ENCODE results near the gene TIRAP.
A peak's percentile ranks its signal among the peaks of the same experiment; 100 is the strongest.
"Not testable (repeated sequence)": the region's sequence is repeated elsewhere in the genome, so short reads cannot be mapped to it uniquely, and the experiment has no call there.

TIRAP gene, protein sequence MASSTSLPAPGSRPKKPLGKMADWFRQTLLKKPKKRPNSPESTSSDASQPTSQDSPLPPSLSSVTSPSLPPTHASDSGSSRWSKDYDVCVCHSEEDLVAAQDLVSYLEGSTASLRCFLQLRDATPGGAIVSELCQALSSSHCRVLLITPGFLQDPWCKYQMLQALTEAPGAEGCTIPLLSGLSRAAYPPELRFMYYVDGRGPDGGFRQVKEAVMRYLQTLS

DNA sequence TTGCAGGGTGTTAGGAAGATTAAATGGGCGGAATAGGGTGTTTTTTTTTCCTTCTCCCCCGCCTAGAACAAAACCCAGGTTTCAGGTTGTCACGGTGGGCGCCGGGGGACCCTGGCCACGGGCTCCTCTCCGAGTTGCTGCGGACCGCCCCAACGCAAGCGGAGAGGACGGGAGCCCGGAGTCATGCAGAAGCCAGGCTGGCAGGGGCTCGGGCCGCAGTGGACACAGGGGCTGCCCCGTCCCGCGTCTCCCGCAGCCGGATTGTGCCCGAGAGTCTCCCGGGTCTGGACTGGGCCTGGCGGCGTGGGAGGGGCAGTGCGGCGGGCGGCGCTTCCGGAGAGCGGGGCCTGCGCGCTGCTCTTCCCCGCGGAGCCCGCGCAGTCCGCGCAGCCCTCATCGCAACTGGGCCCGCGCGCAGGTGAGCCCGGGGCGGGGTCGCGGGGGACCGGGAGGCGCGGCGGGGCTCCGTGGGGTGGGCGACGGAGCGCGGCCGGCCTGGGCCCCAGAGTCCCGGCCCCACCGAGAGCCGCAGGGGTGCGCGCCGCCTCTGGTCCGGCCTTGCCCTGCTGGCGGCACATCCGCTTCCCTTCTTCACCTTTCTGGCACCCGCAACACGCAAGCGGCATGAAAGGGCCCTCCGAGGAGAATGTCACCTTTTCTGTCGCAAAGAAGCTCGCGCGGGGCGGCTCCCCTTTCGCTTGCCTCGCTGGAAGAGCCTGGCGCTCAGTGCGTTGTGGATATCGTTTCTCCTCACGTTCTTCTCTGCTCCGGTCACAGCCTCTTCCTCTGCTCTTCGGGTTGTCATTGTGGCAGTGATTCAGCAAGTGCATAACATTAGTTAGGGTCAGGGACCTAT lies at the start of gene TIRAP:
Gene TIRAP (plus strand): TSS at position 358 of the 856 bp plus-strand sequence. CDS start 7,802 bp downstream, outside the sequence.
- Histone ChIP-seq H3K9ac (ENCODE audit: low read depth, low read length) (peak within 1 kb of the TSS; percentile 75), H3K36me3 (ENCODE audit: insufficient read depth, low read length) (no peaks in the 10 kb centered on the region), H3K9me3 (ENCODE audit: control insufficient read depth, insufficient read depth, low read length) (no peaks in the 10 kb centered on the region), H3K4me1 (ENCODE audit: insufficient read depth, low read length) (no peaks in the 10 kb centered on the region)

DNA sequence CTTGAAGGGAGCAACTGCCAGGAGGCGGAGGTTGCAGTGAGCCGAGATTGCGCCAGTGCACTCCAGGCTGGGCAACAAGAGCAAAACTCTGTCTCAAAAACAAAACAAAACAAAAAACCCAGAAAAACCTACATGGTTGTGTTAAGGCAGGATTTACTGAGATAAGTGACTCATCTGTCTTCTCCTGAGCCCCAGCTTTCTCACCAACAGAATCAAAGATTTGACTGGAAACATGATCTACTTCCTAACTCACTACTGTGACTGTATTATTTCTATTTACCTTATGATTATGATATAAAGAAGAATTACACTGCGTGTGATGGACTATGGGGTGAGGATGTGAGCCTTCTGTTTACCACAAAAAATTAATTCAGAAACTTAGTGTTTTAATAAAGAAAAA lies 49.5 kb upstream of the TIRAP start:
- Histone ChIP-seq H3K9ac (ENCODE audit: low read depth, low read length) (no peak overlapping the region), H3K36me3 (ENCODE audit: insufficient read depth, low read length) (peaks cover 4% of the 10 kb centered on the region), H3K4me1 (ENCODE audit: insufficient read depth, low read length) (no peaks in the 10 kb centered on the region), H3K9me3 (ENCODE audit: control insufficient read depth, insufficient read depth, low read length) (no peaks in the 10 kb centered on the region)

DNA sequence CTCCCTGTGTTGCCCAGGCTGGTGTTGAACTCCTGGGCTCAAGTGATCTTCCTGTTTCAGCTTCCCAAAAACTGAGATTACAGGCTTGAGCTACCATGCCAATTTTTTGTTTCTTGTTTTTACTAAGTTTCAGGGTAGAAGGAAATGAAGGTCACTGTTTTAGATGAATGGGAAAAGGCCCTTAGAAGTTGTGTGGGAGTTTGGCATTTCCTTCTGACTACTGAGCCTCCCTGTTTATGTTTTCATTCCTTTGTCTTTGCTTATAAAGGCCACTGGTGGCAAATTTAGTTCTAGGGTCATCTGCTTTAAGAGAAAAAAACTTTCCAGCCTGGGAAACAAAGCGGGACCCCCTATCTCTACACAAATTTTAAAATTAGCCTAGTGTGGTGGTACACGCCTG lies 36.3 kb upstream of the TIRAP start:
- H3K4me1 ChIP-seq (ENCODE audit: insufficient read depth, low read length) = no peaks in the 10 kb centered on the region
- H3K9me3 ChIP-seq (ENCODE audit: control insufficient read depth, insufficient read depth, low read length) = no peaks in the 10 kb centered on the region
- H3K36me3 ChIP-seq (ENCODE audit: insufficient read depth, low read length) = peaks cover 6% of the 10 kb centered on the region
- no peak overlapping the region for H3K9ac ChIP-seq (ENCODE audit: low read depth, low read length)

DNA sequence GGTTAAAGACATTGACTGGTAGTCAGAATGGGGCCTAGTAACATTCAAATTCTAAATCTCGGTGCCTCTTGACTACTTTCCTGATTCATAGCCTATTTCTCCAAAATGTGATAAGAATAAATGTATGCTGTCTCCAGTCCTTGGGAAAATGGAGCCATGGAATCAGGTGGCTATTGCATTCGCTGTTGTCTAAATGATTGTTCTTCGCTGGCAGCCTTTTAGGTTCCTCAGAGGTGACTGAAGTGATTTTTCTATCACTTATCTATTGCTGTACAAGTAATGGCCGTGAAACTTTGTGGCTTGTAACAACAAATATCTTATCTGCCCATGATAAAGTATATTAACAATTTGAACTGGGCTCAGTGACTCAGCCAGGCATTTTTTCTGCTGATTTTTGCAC lies 29.6 kb upstream of the TIRAP start:
- Histone ChIP-seq H3K36me3 (ENCODE audit: insufficient read depth, low read length) (peaks cover 5% of the 10 kb centered on the region), H3K9ac (ENCODE audit: low read depth, low read length) (no peak overlapping the region), H3K9me3 (ENCODE audit: control insufficient read depth, insufficient read depth, low read length) (no peaks in the 10 kb centered on the region), H3K4me1 (ENCODE audit: insufficient read depth, low read length) (no peaks in the 10 kb centered on the region)

DNA sequence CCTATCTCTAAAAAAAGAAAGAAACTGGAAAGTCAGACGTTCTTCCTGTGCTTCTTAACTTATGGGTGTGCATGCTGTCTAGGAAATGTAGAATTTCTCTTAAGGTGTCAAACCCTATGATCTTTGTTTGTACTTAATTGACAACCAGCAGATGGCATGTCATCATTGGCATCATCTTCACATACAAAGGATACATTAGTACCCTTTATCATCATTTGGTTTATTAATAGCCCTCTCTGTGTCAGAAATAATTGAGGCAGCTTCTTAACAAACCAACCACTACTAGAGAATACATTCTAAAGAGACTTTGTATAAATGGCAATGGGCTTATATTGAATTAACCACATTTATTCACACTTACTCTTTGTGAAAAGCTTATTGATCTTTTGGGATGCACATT lies 28.1 kb upstream of the TIRAP start:
- Histone ChIP-seq H3K36me3 (ENCODE audit: insufficient read depth, low read length) (peaks cover 8% of the 10 kb centered on the region), H3K9ac (ENCODE audit: low read depth, low read length) (no peak overlapping the region), H3K9me3 (ENCODE audit: control insufficient read depth, insufficient read depth, low read length) (no peaks in the 10 kb centered on the region), H3K4me1 (ENCODE audit: insufficient read depth, low read length) (no peaks in the 10 kb centered on the region)

DNA sequence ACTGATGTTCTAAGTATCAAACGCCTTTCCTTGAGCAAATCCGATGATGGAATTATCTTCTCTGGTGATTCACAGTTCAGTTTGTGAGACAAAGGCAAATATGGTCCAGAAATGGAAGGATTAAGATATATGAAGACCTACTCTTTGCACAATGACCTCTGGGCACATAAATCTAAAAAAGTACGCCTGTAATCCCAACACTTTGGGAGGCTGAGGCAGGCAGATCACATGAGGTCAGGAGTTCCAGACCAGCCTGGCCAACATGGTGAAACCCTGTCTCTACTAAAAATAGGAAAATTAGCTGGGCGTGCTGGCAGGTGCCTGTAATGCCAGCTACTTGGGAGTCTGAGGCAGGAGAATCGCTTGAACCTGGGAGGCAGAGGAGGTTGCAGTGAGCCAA lies 27.4 kb upstream of the TIRAP start:
- not testable (repeated sequence) for H3K9me3 ChIP-seq (ENCODE audit: control insufficient read depth, insufficient read depth, low read length); H3K36me3 ChIP-seq (ENCODE audit: insufficient read depth, low read length); H3K4me1 ChIP-seq (ENCODE audit: insufficient read depth, low read length); H3K9ac ChIP-seq (ENCODE audit: low read depth, low read length)

DNA sequence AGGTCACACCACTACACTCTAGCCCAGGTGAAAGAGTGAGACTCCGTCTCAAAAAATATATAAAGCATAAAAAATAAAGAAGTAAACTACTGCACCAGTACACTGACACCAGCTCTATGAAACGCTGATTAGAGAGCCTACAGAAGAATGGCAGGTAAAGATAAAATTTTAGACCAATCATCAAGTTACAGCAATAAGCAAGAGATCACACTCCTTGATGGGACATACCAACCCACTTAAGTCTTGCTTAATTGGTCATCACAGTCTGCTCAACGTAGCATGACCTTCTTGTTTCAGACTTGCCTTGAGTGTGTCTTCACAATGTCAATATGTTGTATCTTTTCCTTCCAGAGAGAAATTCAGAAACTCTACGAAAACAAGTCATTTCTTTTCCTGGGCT lies 26.7 kb upstream of the TIRAP start:
- H3K4me1 ChIP-seq (ENCODE audit: insufficient read depth, low read length) = no peaks in the 10 kb centered on the region
- no peaks in the 10 kb centered on the region for H3K9me3 ChIP-seq (ENCODE audit: control insufficient read depth, insufficient read depth, low read length)
- no peak overlapping the region for H3K9ac ChIP-seq (ENCODE audit: low read depth, low read length)
- H3K36me3 ChIP-seq (ENCODE audit: insufficient read depth, low read length) = peaks cover 8% of the 10 kb centered on the region

DNA sequence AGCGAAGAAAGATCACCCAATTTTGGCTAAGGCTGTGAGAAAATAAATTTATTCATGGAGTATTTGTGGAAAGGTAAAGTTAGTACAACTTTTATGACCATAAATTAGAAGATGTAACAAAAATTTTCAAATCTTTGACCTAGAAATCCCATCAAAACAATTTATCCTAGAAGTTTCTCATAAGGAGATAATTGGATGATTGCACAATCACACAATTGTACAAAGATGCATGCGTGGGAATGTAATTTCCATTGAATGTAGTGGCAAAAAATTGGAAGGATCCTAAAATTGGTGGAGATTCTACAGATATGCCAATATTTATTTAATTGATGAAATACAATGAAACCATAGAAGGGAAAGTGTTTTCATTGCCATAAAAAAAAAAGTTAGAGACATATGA lies 25.7 kb upstream of the TIRAP start:
- H3K9ac ChIP-seq (ENCODE audit: low read depth, low read length) = no peak overlapping the region
- H3K4me1 ChIP-seq (ENCODE audit: insufficient read depth, low read length) = no peaks in the 10 kb centered on the region
- H3K36me3 ChIP-seq (ENCODE audit: insufficient read depth, low read length) = peaks cover 9% of the 10 kb centered on the region
- H3K9me3 ChIP-seq (ENCODE audit: control insufficient read depth, insufficient read depth, low read length) = no peaks in the 10 kb centered on the region

DNA sequence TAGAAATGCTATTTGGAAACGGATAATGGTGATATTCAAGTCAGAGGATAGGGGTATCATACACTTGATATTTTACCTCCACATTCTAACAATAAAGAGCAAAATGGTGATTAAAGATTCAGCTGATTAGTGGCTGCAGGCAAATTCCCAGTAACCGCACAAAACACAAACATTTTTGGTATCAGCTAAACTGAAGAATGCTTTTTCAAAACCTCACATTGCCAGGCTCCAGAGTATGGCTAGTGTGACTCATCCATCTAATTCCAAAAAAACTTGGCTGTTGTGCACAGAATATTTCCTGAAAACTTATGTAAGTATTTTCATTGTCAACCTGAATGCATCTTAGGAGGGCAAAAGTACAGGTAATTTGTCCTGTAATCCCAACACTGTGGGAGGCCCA lies 25.1 kb upstream of the TIRAP start:
- Histone ChIP-seq H3K9me3 (ENCODE audit: control insufficient read depth, insufficient read depth, low read length) (no peaks in the 10 kb centered on the region), H3K9ac (ENCODE audit: low read depth, low read length) (no peak overlapping the region), H3K4me1 (ENCODE audit: insufficient read depth, low read length) (no peaks in the 10 kb centered on the region), H3K36me3 (ENCODE audit: insufficient read depth, low read length) (peaks cover 13% of the 10 kb centered on the region)

DNA sequence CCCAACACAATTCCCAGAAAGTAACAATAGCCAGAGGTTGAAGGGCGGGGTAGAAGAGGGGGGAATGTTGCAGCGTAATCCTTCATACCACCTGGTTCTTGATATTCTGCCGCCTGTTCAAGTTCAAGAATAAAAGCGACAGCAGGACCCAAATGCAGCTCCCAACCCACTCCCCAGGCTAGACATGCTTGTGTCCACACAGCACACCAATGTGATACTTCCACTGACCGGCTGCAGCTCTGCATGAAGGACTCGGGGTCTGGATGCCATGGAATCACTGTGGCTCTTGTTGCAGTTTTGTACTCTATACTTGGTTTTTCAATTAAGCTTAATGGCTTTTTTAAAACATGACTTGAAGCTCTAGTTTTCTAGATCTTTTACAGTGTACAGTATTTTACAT lies 20.7 kb upstream of the TIRAP start:
- no peaks in the 10 kb centered on the region for H3K9me3 ChIP-seq (ENCODE audit: control insufficient read depth, insufficient read depth, low read length)
- no peaks in the 10 kb centered on the region for H3K4me1 ChIP-seq (ENCODE audit: insufficient read depth, low read length)
- H3K9ac ChIP-seq (ENCODE audit: low read depth, low read length) = no peak overlapping the region
- H3K36me3 ChIP-seq (ENCODE audit: insufficient read depth, low read length) = peaks cover 43% of the 10 kb centered on the region

DNA sequence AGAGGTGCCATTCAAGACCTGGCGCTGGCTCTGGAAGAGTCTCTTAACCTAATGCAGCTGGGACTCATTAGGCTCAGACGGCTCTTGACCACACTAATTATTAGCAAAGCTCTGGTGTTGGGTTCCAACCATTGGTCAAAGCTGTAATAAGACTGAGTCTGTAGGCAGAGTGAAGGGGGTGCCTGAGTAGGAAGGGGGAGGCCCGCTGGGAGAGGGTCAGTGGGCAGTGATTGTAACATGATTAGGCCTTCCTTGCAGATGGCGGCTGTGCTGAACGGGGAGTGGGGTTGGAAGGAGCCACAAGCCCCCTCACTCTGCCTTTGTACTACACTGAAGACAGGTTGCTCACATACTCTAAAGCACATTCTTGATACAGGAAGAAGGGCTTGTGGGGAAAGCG lies 19.4 kb upstream of the TIRAP start:
- H3K4me1 ChIP-seq (ENCODE audit: insufficient read depth, low read length) = no peaks in the 10 kb centered on the region
- H3K36me3 ChIP-seq (ENCODE audit: insufficient read depth, low read length) = peaks cover 44% of the 10 kb centered on the region
- H3K9me3 ChIP-seq (ENCODE audit: control insufficient read depth, insufficient read depth, low read length) = no peaks in the 10 kb centered on the region
- H3K9ac ChIP-seq (ENCODE audit: low read depth, low read length) = no peak overlapping the region

DNA sequence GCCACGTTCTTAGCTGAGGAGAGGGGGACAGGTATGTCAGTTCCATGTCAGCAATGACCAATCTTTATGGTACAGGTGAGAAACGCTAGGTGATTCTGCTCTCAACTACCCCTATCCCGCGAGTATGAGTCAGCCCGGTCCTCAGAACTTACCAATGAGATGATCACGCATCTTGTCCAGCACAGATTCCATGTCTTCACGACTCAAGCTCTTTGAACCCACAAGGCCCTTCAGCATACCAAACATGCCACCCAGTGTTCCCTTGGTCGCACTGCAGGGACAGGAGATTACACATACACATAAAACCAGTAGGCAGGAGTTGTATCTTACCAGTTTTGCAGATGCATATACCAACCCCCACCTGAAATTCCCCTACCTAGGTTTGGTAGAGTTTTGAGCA lies 17.1 kb upstream of the TIRAP start:
- Histone ChIP-seq H3K9ac (ENCODE audit: low read depth, low read length) (no peak overlapping the region), H3K36me3 (ENCODE audit: insufficient read depth, low read length) (peaks cover 40% of the 10 kb centered on the region), H3K9me3 (ENCODE audit: control insufficient read depth, insufficient read depth, low read length) (no peaks in the 10 kb centered on the region), H3K4me1 (ENCODE audit: insufficient read depth, low read length) (peaks cover 4% of the 10 kb centered on the region)

DNA sequence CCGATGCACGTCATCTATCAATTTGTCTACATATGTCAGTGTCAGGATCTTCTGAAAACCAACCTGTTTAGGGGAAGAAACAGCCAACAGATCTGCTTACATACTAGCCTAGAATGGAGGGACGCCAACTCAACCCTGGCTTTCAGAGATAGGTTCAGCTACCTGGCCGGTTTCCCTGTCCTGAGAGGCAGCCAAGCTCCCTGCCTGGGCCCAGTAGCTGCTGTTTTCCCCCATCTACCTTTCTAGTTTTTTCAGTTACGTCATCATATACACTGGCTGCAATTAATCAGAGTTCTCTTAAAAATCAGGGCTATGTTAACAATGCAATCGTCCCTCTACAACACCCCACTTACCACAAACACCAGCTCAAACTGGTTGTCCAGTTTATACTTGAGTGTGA lies 15.2 kb upstream of the TIRAP start:
- H3K9ac ChIP-seq (ENCODE audit: low read depth, low read length) = peak overlapping the region; percentile 72
- peaks cover 4% of the 10 kb centered on the region for H3K4me1 ChIP-seq (ENCODE audit: insufficient read depth, low read length)
- H3K9me3 ChIP-seq (ENCODE audit: control insufficient read depth, insufficient read depth, low read length) = no peaks in the 10 kb centered on the region
- H3K36me3 ChIP-seq (ENCODE audit: insufficient read depth, low read length) = peaks cover 40% of the 10 kb centered on the region

DNA sequence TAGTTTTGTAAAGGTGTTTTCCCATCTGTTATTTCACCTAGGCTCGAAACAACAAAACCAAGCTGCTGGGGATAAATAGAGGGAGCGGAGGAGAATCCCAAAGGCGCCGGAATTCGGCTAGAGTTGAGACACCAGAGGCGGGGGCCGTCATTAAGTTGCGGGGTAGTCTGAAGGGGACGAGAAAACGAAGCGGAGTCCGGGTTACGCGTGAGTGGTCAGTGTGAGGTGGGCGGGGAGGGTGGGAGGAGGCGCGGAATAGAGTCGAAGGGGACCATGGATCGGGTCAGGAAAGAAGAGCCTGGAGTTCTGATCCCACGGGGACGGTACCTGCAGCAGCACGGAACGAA lies 14.6 kb upstream of the TIRAP start:
- peaks cover 4% of the 10 kb centered on the region for H3K4me1 ChIP-seq (ENCODE audit: insufficient read depth, low read length)
- peak overlapping the region; percentile 72 for H3K9ac ChIP-seq (ENCODE audit: low read depth, low read length)
- no peaks in the 10 kb centered on the region for H3K9me3 ChIP-seq (ENCODE audit: control insufficient read depth, insufficient read depth, low read length)
- H3K36me3 ChIP-seq (ENCODE audit: insufficient read depth, low read length) = peaks cover 41% of the 10 kb centered on the region
